PFSK-1 (cell line): ENCODE measurements around the gene COX14.

Experiments
- FOXP2 ChIP-seq: optimal IDR thresholded peaks from 2 replicates; pipeline ENCODE3; 2011; ENCODE audit warnings: borderline replicate concordance, control low read depth, inconsistent platforms; ENCODE audit not compliant: insufficient read depth; ENCODE audit errors: extremely low read length, extremely low read depth
- POLR2AphosphoS5 ChIP-seq: IDR thresholded peaks from 2 replicates; pipeline ENCODE4 v1.6.1; 2012; ENCODE audit warnings: low read depth, mild to moderate bottlenecking, control low read depth, low read length, moderate library complexity
- SIN3A ChIP-seq: IDR thresholded peaks from 2 replicates; pipeline ENCODE4 v1.6.1; 2012; ENCODE audit warnings: mild to moderate bottlenecking, low read length, moderate library complexity, borderline replicate concordance; ENCODE audit not compliant: insufficient read depth
- TAF1 ChIP-seq: IDR thresholded peaks from 2 replicates; pipeline ENCODE4 v1.6.1; 2012; ENCODE audit warnings: low read length, control low read depth, borderline replicate concordance; ENCODE audit not compliant: insufficient read depth
- TF ChIP-seq, protein P1 (sequence below), 2 experiments: IDR thresholded peaks; 2 replicates each; pipeline versions ENCODE4 v1.6.1 to v1.8.0; 2011 to 2012; ENCODE audit warnings: low read depth in 2 of 2, low read length in 2 of 2, control low read depth in 1 of 2, inconsistent platforms in 1 of 2, mild to moderate bottlenecking in 1 of 2, moderate library complexity in 1 of 2; ENCODE audit not compliant: insufficient read depth in 1 of 2

Gene COX14

DNA sequence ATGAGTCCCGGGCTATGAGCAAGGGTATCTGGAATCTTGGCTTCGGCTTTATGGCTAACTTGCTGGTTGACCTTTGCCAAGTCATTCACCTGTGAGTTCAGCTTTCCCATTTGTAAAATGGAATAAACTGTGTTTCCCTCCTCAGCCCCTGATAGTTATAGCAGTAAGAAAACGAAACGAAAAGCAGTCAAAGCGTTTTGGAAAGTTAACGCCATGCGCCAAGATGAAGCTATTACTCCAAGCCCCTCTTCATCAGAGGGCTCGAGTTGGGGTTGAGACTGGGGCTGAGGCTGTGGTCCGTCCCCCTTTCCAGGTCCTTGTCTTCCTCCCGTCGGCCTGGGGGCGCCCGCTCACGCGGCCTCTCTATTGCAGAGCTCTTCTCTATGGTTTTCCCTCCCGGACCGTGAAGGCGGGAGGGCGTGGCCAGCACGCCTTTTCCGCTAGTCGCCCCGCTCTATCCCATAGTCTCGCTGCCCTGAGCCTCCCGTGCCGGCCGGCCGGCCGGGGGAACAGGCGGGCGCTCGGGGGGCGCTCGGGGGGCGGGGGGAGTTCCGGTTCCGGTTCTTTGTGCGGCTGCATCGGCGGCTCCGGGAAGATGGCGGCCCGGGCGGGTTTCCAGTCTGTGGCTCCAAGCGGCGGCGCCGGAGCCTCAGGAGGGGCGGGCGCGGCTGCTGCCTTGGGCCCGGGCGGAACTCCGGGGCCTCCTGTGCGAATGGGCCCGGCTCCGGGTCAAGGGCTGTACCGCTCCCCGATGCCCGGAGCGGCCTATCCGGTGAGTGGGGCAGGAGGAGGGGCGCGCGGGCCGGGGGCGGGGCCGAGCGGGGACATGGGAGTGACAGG is 27.0 kb upstream of the COX14 start, which contains the start of gene SMARCD1:
TSS of gene SMARCD1 (plus strand) at position 568 of the 840 bp plus-strand sequence. CDS start at position 596, 28 bp downstream.
- TF ChIP-seq, protein P1, sequence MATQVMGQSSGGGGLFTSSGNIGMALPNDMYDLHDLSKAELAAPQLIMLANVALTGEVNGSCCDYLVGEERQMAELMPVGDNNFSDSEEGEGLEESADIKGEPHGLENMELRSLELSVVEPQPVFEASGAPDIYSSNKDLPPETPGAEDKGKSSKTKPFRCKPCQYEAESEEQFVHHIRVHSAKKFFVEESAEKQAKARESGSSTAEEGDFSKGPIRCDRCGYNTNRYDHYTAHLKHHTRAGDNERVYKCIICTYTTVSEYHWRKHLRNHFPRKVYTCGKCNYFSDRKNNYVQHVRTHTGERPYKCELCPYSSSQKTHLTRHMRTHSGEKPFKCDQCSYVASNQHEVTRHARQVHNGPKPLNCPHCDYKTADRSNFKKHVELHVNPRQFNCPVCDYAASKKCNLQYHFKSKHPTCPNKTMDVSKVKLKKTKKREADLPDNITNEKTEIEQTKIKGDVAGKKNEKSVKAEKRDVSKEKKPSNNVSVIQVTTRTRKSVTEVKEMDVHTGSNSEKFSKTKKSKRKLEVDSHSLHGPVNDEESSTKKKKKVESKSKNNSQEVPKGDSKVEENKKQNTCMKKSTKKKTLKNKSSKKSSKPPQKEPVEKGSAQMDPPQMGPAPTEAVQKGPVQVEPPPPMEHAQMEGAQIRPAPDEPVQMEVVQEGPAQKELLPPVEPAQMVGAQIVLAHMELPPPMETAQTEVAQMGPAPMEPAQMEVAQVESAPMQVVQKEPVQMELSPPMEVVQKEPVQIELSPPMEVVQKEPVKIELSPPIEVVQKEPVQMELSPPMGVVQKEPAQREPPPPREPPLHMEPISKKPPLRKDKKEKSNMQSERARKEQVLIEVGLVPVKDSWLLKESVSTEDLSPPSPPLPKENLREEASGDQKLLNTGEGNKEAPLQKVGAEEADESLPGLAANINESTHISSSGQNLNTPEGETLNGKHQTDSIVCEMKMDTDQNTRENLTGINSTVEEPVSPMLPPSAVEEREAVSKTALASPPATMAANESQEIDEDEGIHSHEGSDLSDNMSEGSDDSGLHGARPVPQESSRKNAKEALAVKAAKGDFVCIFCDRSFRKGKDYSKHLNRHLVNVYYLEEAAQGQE (IDR thresholded peaks at IDR 0.05; ENCODE audit: insufficient read depth in 1 of 2, low read depth in 2 of 2, low read length in 2 of 2) = 0 out of 4 replicates have a peak, but pooled peaks of 1 of the 2 experiments have one; percentile 37
- TF ChIP-seq TAF1 = peak; percentile 80; the same call in 1 of the 2 replicates
- TF ChIP-seq FOXP2 = peak; percentile 14
- TF ChIP-seq SIN3A = peak; percentile 31; the same call in 1 of the 2 replicates
- TF ChIP-seq POLR2AphosphoS5 = peak; percentile 44; the same call in 1 of the 2 replicates

DNA sequence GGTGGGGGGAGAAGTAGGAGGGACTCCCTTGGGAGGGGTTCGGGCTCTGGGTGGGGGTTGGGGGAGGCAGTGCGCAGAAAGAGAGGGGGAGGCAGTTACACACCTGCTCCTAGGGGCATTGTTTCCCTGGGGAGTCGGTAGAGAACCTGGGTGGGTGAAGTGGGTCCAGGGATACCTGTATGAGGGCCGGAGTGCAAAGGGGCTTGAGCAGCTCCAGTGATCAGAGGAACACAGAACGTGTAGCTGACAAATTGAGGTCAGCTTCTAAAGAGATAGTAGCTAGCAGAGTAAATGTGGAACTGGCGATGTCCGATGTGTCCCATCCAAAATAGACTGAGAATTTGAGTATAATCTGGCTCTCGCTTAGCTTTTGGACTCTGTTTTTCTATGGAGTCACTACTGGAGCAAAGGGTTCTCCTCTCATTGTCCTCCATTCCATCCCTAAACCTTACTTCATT is 26.4 kb upstream of the COX14 start:
- TF ChIP-seq TAF1 (no peak), SIN3A (no peak), POLR2AphosphoS5 (no peak), FOXP2 (no peak)
- TF ChIP-seq, protein P1 (IDR thresholded peaks at IDR 0.05; ENCODE audit: insufficient read depth in 1 of 2, low read depth in 2 of 2, low read length in 2 of 2) = no peak

DNA sequence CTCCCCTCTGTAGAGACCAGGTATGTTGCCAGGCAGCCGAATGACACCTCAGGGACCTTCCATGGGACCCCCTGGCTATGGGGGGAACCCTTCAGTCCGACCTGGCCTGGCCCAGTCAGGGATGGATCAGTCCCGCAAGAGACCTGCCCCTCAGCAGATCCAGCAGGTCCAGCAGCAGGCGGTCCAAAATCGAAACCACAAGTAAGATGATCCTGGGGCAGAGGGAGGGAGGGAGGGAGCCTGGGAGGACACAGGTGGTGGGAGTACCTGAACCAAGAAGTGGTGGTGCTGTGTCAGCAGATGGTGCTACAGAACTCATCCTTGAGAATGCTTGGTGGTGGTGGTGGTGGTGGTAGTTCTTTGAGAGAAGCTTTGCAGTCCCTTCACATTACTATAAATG is 25.9 kb upstream of the COX14 start:
- TF ChIP-seq, protein P1 (IDR thresholded peaks at IDR 0.05; ENCODE audit: insufficient read depth in 1 of 2, low read depth in 2 of 2, low read length in 2 of 2) = no peak
- TF ChIP-seq POLR2AphosphoS5 (no peak), TAF1 (no peak), FOXP2 (no peak), SIN3A (no peak)

DNA sequence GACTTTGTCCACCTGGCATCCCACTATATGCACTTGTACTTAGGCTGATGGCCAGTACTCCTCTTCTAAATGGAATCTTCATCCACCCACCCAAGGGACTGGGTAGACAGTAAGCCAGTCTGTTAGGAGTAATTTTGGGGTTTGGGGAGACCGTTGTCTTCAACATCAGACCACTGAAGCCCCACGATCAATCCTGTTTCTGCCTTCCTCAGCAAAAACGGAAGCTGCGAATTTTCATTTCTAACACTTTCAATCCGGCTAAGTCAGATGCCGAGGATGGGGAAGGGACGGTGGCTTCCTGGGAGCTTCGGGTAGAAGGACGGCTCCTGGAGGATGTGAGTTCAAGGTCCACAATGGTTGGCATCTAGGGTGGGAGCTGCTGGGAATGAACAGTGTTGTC is 24.9 kb upstream of the COX14 start:
- no peak for TF ChIP-seq FOXP2

DNA sequence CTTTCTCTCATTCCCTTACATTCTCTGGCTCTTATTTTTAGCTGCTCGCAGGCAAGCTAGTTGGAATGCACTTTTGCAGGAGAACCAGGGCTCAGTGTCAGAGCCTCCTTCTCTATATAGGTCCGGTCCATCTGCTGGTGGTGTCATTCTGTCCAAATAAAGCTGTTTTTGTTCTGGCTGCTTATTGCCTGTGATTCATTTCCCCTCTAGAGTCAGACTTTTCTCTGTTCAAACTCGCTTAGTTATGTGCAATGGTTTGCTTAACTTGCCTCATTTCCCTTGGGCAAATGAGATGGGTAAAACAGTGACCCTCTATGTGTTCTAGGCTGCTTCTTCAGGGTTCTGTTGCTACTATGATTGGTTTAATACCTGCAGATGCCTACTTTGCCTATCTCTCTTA is 24.0 kb upstream of the COX14 start:
- TF ChIP-seq FOXP2 (no peak), POLR2AphosphoS5 (no peak), SIN3A (no peak), TAF1 (no peak)
- TF ChIP-seq, protein P1 (IDR thresholded peaks at IDR 0.05; ENCODE audit: insufficient read depth in 1 of 2, low read depth in 2 of 2, low read length in 2 of 2) = no peak
